ENCODE measurements around the gene MED13. TPM values are rescaled to one million over a fixed set of nuclear protein-coding genes. Genes with fewer than 3 reads are reported as not detected.

MED13 gene
- total RNA-seq, 2 experiments from 2014 or later, result 36.2 to 36.4 TPM

DNA sequence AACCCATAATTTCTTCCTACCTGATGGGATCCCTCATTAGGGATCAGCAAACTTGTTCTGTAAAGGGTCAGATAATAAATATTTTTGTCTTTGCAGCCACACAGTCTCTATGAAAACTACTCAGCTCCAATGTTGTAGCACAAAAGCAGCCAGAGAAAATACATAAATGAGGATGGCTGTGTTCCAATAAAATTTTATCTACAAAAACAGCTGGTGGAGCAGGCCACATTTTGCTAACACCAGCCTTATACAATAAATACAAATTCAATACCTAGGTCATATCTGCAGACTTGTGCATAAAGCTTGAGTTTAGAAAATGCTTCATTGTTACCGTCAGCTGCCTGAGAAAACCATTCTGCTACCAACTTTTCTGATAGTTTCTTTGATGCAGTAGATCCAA is 98.9 kb downstream of the MED13 start:
- TF ChIP-seq, protein P1, sequence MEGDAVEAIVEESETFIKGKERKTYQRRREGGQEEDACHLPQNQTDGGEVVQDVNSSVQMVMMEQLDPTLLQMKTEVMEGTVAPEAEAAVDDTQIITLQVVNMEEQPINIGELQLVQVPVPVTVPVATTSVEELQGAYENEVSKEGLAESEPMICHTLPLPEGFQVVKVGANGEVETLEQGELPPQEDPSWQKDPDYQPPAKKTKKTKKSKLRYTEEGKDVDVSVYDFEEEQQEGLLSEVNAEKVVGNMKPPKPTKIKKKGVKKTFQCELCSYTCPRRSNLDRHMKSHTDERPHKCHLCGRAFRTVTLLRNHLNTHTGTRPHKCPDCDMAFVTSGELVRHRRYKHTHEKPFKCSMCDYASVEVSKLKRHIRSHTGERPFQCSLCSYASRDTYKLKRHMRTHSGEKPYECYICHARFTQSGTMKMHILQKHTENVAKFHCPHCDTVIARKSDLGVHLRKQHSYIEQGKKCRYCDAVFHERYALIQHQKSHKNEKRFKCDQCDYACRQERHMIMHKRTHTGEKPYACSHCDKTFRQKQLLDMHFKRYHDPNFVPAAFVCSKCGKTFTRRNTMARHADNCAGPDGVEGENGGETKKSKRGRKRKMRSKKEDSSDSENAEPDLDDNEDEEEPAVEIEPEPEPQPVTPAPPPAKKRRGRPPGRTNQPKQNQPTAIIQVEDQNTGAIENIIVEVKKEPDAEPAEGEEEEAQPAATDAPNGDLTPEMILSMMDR (IDR thresholded peaks at IDR 0.05), result no peak
- Mint-ChIP-seq H3K4me3 (no peak overlapping the region), H3K27ac (no peak overlapping the region), H3K27me3 (no peaks in the 10 kb centered on the region), H3K4me1 (ENCODE audit: low read depth) (no peaks in the 10 kb centered on the region), H3K9me3 (no peaks in the 10 kb centered on the region), H3K36me3 (ENCODE audit: low read depth) (peaks cover 26% of the 10 kb centered on the region)
- ATAC-seq, result no peak
- no peak for DNase-seq
- CTCF ChIA-PET, result no interaction called here
- intact Hi-C loops (cut with micrococcal nuclease), result no loop called here
- POLR2A ChIA-PET, result no interaction called here

DNA sequence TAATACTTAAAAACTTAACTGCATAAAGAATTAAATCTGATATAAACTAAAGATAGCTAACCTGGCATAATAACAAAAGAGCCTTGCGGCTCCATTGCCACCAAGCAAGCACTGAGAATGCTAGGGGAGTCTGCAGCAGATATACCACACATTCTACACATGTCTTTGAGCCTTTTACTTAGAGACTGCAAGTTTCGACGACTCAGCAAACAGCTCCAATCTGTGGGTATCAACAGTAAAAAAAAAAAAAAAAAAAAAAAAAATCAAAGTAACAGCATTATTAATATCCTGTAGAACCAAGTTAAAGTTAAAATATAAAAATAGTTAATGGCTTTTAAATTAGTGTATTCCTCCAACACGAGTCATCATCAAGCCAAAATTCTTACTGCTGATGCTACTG is 109.5 kb downstream of the MED13 start:
- no peak for DNase-seq
- CTCF ChIA-PET, result no interaction called here
- Mint-ChIP-seq H3K27ac (no peak overlapping the region), H3K4me1 (ENCODE audit: low read depth) (no peaks in the 10 kb centered on the region), H3K9me3 (no peaks in the 10 kb centered on the region), H3K4me3 (no peak overlapping the region), H3K27me3 (no peaks in the 10 kb centered on the region), H3K36me3 (ENCODE audit: low read depth) (peaks cover 19% of the 10 kb centered on the region)
- no peak for ATAC-seq
- intact Hi-C loops (cut with micrococcal nuclease), result no loop called here
- POLR2A ChIA-PET, result interaction anchor here (0.6 kb wide), 1 partner anchor 1871 kb away, joined by 3 read pairs; no protein-coding TSS in a partner anchor
- TF ChIP-seq, protein P1 (IDR thresholded peaks at IDR 0.05), result no peak

DNA sequence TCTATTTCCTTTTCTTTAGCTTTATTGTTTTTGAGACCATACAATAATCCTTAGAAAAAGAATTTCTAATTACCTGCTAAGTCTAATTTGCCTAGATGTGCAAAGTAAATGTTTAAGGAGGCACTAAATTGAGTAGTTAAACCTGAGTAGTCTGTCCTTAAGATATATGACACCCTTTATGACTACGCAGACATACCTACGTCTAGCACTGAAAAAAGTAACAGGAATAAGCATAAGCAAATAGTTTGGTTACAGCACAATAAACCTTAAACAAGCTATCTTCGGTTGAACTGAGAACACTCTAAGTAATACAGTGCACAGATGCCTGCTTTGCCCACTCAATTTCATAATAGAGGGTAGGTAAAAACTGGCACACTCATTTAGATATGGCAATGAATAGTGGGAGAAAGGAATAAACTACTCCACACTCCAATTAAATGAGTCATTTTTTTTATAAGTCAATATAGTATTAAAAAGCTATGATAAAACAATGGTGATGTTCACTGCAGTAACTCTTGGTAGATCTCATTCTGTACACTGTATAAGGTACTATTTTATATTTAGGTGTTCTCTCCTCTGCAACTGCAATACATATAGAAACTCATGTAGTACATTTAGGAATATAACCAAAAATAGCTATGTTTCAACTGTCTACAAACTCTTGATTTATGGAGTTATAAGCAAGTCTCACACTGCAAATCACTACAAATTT is 117.6 kb downstream of the MED13 start:
- intact Hi-C loops (cut with micrococcal nuclease), result no loop called here
- no peaks in the 10 kb centered on the region for H3K9me3 Mint-ChIP-seq
- POLR2A ChIA-PET, result interaction anchor here (0.8 kb wide), 1 partner anchor 21 kb away, joined by 3 read pairs; no protein-coding TSS in a partner anchor
- no peak overlapping the region for H3K4me3 Mint-ChIP-seq
- DNase-seq (no peak), ATAC-seq (no peak)
- no peaks in the 10 kb centered on the region for H3K27me3 Mint-ChIP-seq
- TF ChIP-seq, protein P1 (IDR thresholded peaks at IDR 0.05), result no peak
- CTCF ChIA-PET, result no interaction called here
- H3K36me3 Mint-ChIP-seq (ENCODE audit: low read depth), result peaks cover 14% of the 10 kb centered on the region
- H3K27ac Mint-ChIP-seq, result no peak overlapping the region
- peaks cover 8% of the 10 kb centered on the region for H3K4me1 Mint-ChIP-seq (ENCODE audit: low read depth)

DNA sequence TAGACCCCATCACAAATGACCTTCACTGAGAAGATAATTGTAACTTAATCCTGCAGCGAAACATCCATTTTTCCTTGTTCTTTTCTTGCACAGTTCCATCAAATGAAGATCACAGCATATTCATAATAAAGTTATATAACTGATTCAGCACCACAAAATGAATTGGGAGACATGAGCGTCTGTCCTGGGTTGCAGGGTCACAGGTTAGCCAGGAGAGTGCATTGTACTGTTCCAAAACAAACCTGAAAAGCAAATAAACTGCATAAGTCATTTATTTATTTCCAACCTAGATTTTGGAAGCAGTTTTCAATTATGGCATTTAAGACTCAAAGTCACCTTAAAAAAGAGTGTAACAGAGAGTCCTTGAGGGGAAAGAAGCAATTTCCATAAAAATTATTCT is 118.7 kb downstream of the MED13 start:
- no peak overlapping the region for H3K4me3 Mint-ChIP-seq
- H3K36me3 Mint-ChIP-seq (ENCODE audit: low read depth), result peaks cover 14% of the 10 kb centered on the region
- ChIA-PET POLR2A (no interaction called here), CTCF (no interaction called here)
- intact Hi-C loops (cut with micrococcal nuclease), result no loop called here
- H3K27me3 Mint-ChIP-seq, result no peaks in the 10 kb centered on the region
- ATAC-seq (no peak), DNase-seq (no peak)
- peaks cover 8% of the 10 kb centered on the region for H3K4me1 Mint-ChIP-seq (ENCODE audit: low read depth)
- H3K9me3 Mint-ChIP-seq, result no peaks in the 10 kb centered on the region
- peak overlapping the region; percentile 25 for H3K27ac Mint-ChIP-seq
- TF ChIP-seq, protein P1 (IDR thresholded peaks at IDR 0.05), result no peak

DNA sequence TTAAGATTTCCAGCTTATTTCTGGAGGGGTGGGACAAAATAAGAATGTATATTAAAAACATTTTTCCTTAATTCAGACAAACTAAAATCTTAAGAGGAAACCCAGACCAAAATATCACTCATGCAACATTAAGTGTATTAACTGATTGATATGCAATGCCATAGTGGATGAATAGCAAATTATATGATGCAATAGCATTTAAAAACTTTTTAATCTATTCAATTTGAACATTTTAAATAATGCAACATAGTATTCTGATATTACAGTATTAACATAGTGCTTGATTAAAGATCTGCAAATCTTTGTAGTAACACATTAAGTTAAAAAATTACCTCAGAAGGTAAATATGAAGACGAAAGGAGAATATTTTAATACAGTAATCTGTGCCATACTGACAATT is 122.0 kb downstream of the MED13 start:
- intact Hi-C loops (cut with micrococcal nuclease), result no loop called here
- CTCF ChIA-PET, result interaction anchor here (1.7 kb wide), 1 partner anchor 166 kb away, joined by 4 read pairs; no protein-coding TSS in a partner anchor
- Mint-ChIP-seq H3K36me3 (ENCODE audit: low read depth) (peaks cover 7% of the 10 kb centered on the region), H3K4me1 (ENCODE audit: low read depth) (peaks cover 8% of the 10 kb centered on the region), H3K27ac (no peak overlapping the region), H3K27me3 (no peaks in the 10 kb centered on the region), H3K4me3 (no peak overlapping the region), H3K9me3 (no peaks in the 10 kb centered on the region)
- TF ChIP-seq, protein P1 (IDR thresholded peaks at IDR 0.05), result no peak
- ATAC-seq, result no peak
- POLR2A ChIA-PET, result no interaction called here
- no peak for DNase-seq
